ENCODE results near the gene PDHX. TPM values are rescaled to one million over a fixed set of nuclear protein-coding genes. Genes with fewer than 3 reads are reported as not detected.

Gene PDHX
- total RNA-seq, 2 donors from 2014 or later: 92.1 to 115 TPM

DNA sequence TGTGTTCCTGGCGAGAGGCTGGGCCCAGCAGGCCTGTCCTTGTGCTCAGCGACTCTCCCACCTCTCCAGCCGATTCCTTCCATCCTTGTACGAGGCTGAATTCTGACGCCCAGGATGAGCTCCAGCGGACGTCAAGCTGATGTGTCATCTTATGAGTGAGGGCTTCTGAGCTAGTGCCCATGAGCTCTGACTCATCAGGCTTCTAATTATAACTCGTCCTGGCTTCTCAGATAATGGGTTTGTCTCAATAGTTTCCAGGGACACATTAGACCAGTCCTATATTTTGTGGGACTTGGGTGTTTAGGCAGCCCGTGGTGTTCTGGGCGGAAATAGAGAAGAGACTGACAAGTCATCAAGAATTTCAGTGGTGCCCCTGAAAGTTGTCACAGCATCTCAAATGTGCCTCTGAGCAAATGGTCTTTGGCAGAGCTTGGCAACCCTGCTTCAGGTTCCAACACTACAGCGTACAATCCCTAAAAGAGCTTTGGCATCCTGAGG lies 114.3 kb downstream of the PDHX start:
- intact Hi-C loops (cut with DNase I): no loop called here
- ATAC-seq (peak; percentile 96 to 99), DNase-seq (peak; percentile 80)

DNA sequence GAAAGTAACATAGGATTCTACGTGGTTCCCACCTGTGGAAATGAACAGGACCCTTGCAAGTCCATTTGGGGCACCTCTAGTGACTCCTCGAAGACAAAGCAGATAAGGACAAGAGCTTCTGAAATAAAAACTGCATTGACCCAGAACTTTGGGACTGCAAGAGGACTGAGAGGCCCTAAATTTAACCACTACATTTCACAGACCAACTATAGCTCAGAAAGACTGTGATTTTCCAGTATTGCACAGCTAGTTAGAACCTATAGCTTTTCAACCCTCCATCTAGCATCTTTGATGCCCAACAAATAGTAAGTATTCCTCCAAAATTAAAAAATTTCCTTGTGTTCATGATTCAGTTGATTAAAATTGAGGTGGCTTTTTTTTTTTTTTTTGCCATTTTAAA lies 114.9 kb downstream of the PDHX start:
- DNase-seq (no peak), ATAC-seq (no peak)
- intact Hi-C loops (cut with DNase I): no loop called here

DNA sequence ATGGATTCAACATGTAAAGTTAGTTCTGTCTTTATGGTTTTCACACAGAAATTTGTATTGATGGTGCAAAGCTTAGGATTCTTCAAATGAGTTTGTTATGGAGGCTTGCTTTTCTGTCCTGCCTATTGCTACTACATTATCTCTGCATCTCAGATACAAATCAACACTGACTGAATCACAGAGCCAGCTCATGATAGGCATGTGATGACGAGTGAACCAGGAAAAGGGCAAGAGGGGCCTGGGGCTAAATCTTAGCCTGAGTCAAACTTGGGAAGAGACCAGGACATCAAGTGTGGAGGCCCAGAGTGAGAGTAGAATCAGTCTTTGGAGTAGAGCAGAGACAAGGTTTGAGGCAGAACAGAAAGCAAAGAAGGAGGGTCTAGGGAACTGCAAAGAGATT lies 115.4 kb downstream of the PDHX start:
- DNase-seq: no peak
- no peak for ATAC-seq
- intact Hi-C loops (cut with DNase I): no loop called here

GRCh38 chr11:35033011-35033410 lies 116.6 kb downstream of the PDHX start:
- intact Hi-C loops (cut with DNase I): no loop called here
- ATAC-seq: no peak
- DNase-seq: no peak

GRCh38 chr11:35034401-35034800 lies 118.0 kb downstream of the PDHX start:
- intact Hi-C loops (cut with DNase I): no loop called here
- DNase-seq (no peak), ATAC-seq (no peak)

- intact Hi-C loops (cut with DNase I): no loop called here
- DNase-seq: no peak
- peak; percentile 57 to 89 for ATAC-seq
These were observed 119.5 kb downstream of the PDHX start for GRCh38 chr11:35035894-35036408.

- no peak for ATAC-seq
- intact Hi-C loops (cut with DNase I): no loop called here
- DNase-seq: no peak
These were observed 120.2 kb downstream of the PDHX start for GRCh38 chr11:35036639-35037038.

DNA sequence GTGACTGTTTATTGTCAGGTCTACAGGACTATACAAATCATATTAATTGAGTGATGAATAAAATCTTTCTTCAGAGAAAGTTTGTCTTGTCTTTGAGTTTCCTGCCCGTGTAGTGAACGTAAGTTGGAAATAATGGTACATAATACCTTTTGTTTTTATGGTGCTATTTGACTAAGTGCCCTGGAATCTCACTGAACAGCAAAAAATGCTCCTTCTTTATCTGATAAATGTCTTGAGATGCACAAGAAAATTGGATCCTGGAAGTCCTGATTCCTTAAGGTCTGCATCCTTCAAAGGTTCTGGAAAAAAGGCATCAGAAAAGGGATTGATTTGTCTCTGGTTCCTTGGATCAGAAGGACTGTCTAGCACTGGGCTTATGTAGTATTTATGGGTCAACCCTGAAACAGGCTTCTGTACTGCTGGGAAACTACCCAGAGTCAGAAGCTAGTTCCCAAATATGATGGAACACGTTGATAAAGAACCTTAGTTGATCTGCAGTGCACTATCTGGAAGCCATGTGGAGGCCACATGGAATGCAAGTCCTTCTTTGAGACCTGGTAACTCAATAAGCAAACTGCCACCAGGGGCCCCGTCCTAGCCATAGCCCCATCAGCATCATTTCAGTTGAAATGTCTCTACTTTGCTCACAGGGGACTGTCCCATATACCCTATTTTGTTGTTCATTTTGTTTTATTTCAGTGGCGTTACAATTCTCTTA lies 122.0 kb downstream of the PDHX start:
- DNase-seq: no peak
- intact Hi-C loops (cut with DNase I): no loop called here
- ATAC-seq: no peak

- intact Hi-C loops (cut with DNase I): no loop called here
- no peak for ATAC-seq
- no peak for DNase-seq
These were observed 122.7 kb downstream of the PDHX start for GRCh38 chr11:35039076-35039475.

DNA sequence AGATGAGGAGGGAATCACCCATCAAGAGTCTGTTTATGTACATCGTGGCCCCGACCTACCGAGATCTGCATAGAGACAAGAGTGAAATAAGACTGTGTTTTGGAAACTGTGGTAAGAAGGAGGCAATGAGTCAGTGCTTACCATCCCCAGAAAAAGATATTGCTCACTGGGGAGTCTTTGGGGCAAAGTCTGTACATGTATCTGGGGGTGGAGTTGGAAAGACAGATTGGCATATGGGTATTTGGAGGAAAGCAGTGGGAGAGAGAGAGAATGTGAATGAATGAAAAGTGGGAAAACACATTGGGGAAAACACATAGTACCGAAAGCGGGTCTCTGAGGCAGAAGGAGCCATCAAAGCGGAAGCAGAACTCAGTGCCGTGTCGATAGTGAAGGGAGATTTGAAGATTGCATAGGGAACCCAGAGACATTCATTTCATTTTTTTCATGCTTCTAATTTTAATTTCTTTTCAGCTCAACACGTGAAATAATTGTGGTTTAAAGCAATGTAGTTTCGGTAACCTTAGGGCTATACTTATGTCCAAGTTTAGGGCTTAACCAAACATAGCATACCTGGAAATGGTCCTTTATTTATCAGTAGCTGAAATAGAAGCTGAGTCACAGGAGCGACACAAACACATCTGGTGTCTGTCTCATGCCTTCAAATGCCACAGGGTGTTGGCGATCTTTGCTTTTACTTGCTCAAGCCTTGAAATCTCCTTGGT lies 124.0 kb downstream of the PDHX start:
- DNase-seq: no peak
- ATAC-seq: peak in 1 of 2 donors; percentile 36

DNA sequence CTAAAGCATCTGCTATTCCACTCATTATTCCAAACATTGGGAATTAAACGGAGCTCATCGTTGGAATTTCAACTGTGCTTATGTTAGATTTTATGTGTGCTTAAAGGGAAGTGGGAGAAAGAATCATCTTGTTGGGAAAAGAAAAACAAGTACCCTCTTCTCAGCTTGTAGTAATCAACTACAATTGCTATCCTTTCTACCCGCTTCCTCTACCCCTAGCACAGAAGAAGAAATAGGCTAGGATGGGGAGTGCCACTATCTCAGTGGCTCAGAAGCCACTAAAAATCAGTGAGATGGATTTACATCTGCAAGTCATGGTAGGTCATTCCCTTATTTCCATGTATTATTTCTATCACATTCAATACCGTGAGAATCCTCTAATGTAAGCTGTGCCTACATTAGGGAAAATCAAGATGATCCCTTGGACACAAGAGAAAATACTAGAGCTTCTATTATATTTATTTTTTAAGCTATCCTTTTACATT lies 124.7 kb downstream of the PDHX start:
- DNase-seq (no peak), ATAC-seq (no peak)
- intact Hi-C loops (cut with DNase I): no loop called here

More for the DNA sequence above, 124.0 kb downstream of the PDHX start:
- intact Hi-C loops (cut with DNase I): no loop called here

GRCh38 chr11:35042224-35042623 lies 125.8 kb downstream of the PDHX start:
- no peak for DNase-seq
- intact Hi-C loops (cut with DNase I): no loop called here
- no peak for ATAC-seq

DNA sequence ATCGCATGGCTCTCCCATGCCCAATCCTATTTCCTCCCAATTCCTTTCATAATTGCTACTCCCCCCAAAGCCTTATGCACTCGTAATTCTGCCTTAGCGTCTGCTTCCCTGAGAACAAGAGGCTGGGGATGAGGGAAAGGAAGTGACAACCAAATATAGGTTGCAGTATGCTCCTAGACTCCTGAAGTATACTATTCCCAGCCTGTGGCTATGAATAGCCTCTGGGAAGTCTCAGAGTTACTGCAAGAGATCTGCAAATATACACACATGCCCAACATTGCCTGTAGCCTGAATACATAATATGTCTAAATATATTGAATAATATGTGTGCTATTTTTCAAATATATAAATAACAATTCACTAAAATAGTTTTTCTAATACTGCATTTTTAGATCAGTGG lies 126.5 kb downstream of the PDHX start:
- intact Hi-C loops (cut with DNase I): no loop called here
- DNase-seq (no peak), ATAC-seq (no peak)

DNA sequence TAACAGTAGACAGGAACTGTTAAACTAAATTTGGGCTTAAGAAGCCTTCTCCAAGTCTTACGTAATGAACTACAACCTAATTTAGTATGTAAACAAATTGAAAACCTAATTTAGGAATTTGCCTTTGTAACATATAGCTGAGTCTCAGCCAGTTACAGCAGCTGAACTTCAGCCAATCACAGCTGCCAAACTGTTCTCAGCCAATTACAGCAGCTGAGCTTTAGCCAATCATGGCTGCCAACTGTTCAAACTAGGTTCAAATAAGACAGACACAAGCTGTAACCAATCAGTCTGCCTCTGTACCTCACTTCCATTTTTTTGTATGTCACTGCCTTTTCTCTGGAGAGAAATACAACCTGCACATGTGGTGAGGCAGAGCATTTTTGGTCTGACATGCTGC lies 127.5 kb downstream of the PDHX start:
- ATAC-seq (peak in 1 of 2 donors; percentile 51), DNase-seq (no peak)
- intact Hi-C loops (cut with DNase I): no loop called here

- ATAC-seq: peak; percentile 43 to 65
- no peak for DNase-seq
- intact Hi-C loops (cut with DNase I): no loop called here
These were observed 128.9 kb downstream of the PDHX start for GRCh38 chr11:35045236-35045820.

Small RNAs within 50 kb of the gene (microRNA-seq; reads per million reads assigned to microRNA genes)
- gene MIR1343: 4.9 to 6.9 reads per million in 2 donors

Other genes starting within 250 kb of the PDHX start
- gene APIP, start 239 bp upstream of the PDHX start, total RNA-seq: 10 to 100 TPM; 19.8 to 30.4 TPM
- 10 to 100 TPM; 63.6 to 71.2 TPM for gene CD44, start 222.6 kb downstream of the PDHX start, total RNA-seq

All from left cardiac atrium (tissue), 4 donors.